ENCODE data around the gene CALN1. TPM values are rescaled to one million over a fixed set of nuclear protein-coding genes. Genes with fewer than 3 reads are reported as not detected.

The CALN1 gene
- total RNA-seq, 2 donors from 2014 or later: 1.1 to 1.2 TPM

GRCh38 chr7:72268796-72269195 lies 143.3 kb downstream of the CALN1 start:
- Histone ChIP-seq H3K9me3 (no peaks in the 10 kb centered on the region), H3K4me3 (no peak overlapping the region), H3K4me1 (replicated peaks) (no peaks in the 10 kb centered on the region), H3K36me3 (no peaks in the 10 kb centered on the region), H3K27me3 (replicated peaks; ENCODE audit: insufficient read depth) (no peaks in the 10 kb centered on the region), H3K27ac (no peak overlapping the region)
- TF ChIP-seq POLR2A (IDR thresholded peaks at IDR 0.05) (no peak), POLR2AphosphoS5 (IDR thresholded peaks at IDR 0.05) (no peak), CTCF (IDR thresholded peaks at IDR 0.05) (no peak)
- intact Hi-C loops (cut with DNase I): no loop called here
- 70% methylated on average over 3 of the region's 3 CpGs for WGBS
- no peak for DNase-seq (ENCODE audit: low spot score)

GRCh38 chr7:72268090-72268489 lies 144.0 kb downstream of the CALN1 start:
- Histone ChIP-seq H3K27me3 (replicated peaks; ENCODE audit: insufficient read depth) (no peaks in the 10 kb centered on the region), H3K4me3 (no peak overlapping the region), H3K27ac (no peak overlapping the region), H3K9me3 (no peaks in the 10 kb centered on the region), H3K36me3 (no peaks in the 10 kb centered on the region), H3K4me1 (replicated peaks) (no peaks in the 10 kb centered on the region)
- intact Hi-C loops (cut with DNase I): no loop called here
- no peak for DNase-seq (ENCODE audit: low spot score)
- TF ChIP-seq POLR2AphosphoS5 (IDR thresholded peaks at IDR 0.05) (no peak), CTCF (IDR thresholded peaks at IDR 0.05) (no peak), POLR2A (IDR thresholded peaks at IDR 0.05) (no peak)
- 71% methylated on average over 2 of the region's 2 CpGs for WGBS

- H3K27me3 ChIP-seq (replicated peaks; ENCODE audit: insufficient read depth): no peaks in the 10 kb centered on the region
- no peaks in the 10 kb centered on the region for H3K36me3 ChIP-seq
- intact Hi-C loops (cut with DNase I): no loop called here
- DNase-seq (ENCODE audit: low spot score): no peak
- H3K4me3 ChIP-seq: no peak overlapping the region
- H3K27ac ChIP-seq: no peak overlapping the region
- 62% methylated on average over 3 of the region's 3 CpGs for WGBS
- no peaks in the 10 kb centered on the region for H3K4me1 ChIP-seq (replicated peaks)
- no peak for TF ChIP-seq POLR2A (IDR thresholded peaks at IDR 0.05)
- no peak for TF ChIP-seq CTCF (IDR thresholded peaks at IDR 0.05)
- TF ChIP-seq POLR2AphosphoS5 (IDR thresholded peaks at IDR 0.05): no peak
- no peaks in the 10 kb centered on the region for H3K9me3 ChIP-seq
Observed at GRCh38 chr7:72267291-72267800, 144.8 kb downstream of the CALN1 start.

- 55% methylated on average over 2 of the region's 2 CpGs for WGBS
- no peak for DNase-seq (ENCODE audit: low spot score)
- Histone ChIP-seq H3K27ac (no peak overlapping the region), H3K9me3 (no peaks in the 10 kb centered on the region), H3K4me1 (replicated peaks) (no peaks in the 10 kb centered on the region), H3K4me3 (no peak overlapping the region), H3K36me3 (no peaks in the 10 kb centered on the region), H3K27me3 (replicated peaks; ENCODE audit: insufficient read depth) (no peaks in the 10 kb centered on the region)
- no peak for TF ChIP-seq POLR2A (IDR thresholded peaks at IDR 0.05)
- no peak for TF ChIP-seq CTCF (IDR thresholded peaks at IDR 0.05)
- TF ChIP-seq POLR2AphosphoS5 (IDR thresholded peaks at IDR 0.05): no peak
- intact Hi-C loops (cut with DNase I): no loop called here
Observed at GRCh38 chr7:72266771-72267170, 145.4 kb downstream of the CALN1 start.

- no peak for TF ChIP-seq POLR2AphosphoS5 (IDR thresholded peaks at IDR 0.05)
- WGBS: 56% methylated on average over 7 of the region's 7 CpGs
- H3K27ac ChIP-seq: no peak overlapping the region
- H3K27me3 ChIP-seq (replicated peaks; ENCODE audit: insufficient read depth): no peaks in the 10 kb centered on the region
- no peaks in the 10 kb centered on the region for H3K36me3 ChIP-seq
- no peak overlapping the region for H3K4me3 ChIP-seq
- intact Hi-C loops (cut with DNase I): no loop called here
- no peaks in the 10 kb centered on the region for H3K4me1 ChIP-seq (replicated peaks)
- no peak for DNase-seq (ENCODE audit: low spot score)
- H3K9me3 ChIP-seq: no peaks in the 10 kb centered on the region
Observed at GRCh38 chr7:72265071-72265904, 146.8 kb downstream of the CALN1 start.

Measured in prostate gland (tissue), 2 donors.